Glutamatergic neuron (in vitro differentiated cells): ENCODE data around the gene COX17. TPM values are rescaled to one million over a fixed set of nuclear protein-coding genes. Genes with fewer than 3 reads are reported as not detected.
A peak's percentile ranks its signal among the peaks of the same experiment; 100 is the strongest.

Source experiments
- DNase-seq: peaks from one replicate; pipeline ENCODE4 v3.0.0; 2022
- H3K27ac Mint-ChIP-seq: one replicate; pipeline ENCODE4 v1.8.0; 2020; ENCODE audit warnings: mild to moderate bottlenecking, mixed read lengths, inconsistent platforms; ENCODE audit not compliant: unreplicated experiment
- H3K27me3 Mint-ChIP-seq: one replicate; pipeline ENCODE4 v1.8.0; 2020; ENCODE audit warnings: mild to moderate bottlenecking, moderate library complexity, mixed read lengths, inconsistent platforms; ENCODE audit not compliant: unreplicated experiment
- H3K36me3 Mint-ChIP-seq: one replicate; pipeline ENCODE4 v1.8.0; 2020; ENCODE audit warnings: mild to moderate bottlenecking, mixed read lengths, inconsistent platforms; ENCODE audit not compliant: unreplicated experiment
- H3K4me1 Mint-ChIP-seq: one replicate; pipeline ENCODE4 v1.8.0; 2020; ENCODE audit warnings: mild to moderate bottlenecking, low read depth, mixed read lengths, inconsistent platforms; ENCODE audit not compliant: unreplicated experiment
- H3K4me3 Mint-ChIP-seq: one replicate; pipeline ENCODE4 v1.8.0; 2020; ENCODE audit warnings: mild to moderate bottlenecking, mixed read lengths, inconsistent platforms; ENCODE audit not compliant: unreplicated experiment
- H3K9me3 Mint-ChIP-seq: one replicate; pipeline ENCODE4 v1.8.0; 2020; ENCODE audit warnings: mild to moderate bottlenecking, moderate library complexity, mixed read lengths, inconsistent platforms; ENCODE audit not compliant: unreplicated experiment
- total RNA-seq: library from RNA; stranded (reverse); fragmentation: NEBNext Ultra II Directional; extraction: Animal tissue kit (Norgen Biotek cat#: 25700); gene quantifications from one replicate; pipeline ENCODE4 v1.2.1, GENCODE V29; 2021; ENCODE audit not compliant: unreplicated experiment
- TF ChIP-seq, protein P1 (sequence below): fragments of 200-600 bp; sonication (generic); IDR thresholded peaks from one replicate; pipeline ENCODE4 v1.5.0; 2021; ENCODE audit not compliant: partially characterized antibody, unreplicated experiment

The COX17 gene
- total RNA-seq, 1 donor from 2014 or later: 38.0 TPM

DNA sequence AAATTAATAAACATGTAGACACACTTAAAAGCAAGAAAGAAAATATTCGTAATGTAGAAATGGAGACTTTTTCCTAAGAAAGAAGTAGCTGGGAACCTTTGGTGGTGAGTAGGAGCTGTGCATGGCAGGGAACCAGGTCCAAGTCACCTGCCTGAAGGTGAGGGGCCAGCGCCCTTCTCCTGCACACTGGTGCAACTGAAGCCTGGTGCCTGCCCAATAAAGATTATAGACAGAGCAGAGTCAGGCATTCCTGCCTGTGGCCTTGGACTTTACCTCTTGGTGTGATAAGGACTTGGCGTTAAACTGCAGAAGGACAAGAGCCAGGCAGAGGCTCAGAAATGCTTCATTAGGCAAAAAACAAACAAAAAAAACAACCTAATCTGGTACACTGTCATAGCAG is 39.8 kb upstream of the COX17 start:
- H3K27me3 Mint-ChIP-seq: no peaks in the 10 kb centered on the region
- H3K4me1 Mint-ChIP-seq: no peaks in the 10 kb centered on the region
- DNase-seq: no peak
- H3K36me3 Mint-ChIP-seq: no peaks in the 10 kb centered on the region
- no peak overlapping the region for H3K4me3 Mint-ChIP-seq
- TF ChIP-seq, protein P1, sequence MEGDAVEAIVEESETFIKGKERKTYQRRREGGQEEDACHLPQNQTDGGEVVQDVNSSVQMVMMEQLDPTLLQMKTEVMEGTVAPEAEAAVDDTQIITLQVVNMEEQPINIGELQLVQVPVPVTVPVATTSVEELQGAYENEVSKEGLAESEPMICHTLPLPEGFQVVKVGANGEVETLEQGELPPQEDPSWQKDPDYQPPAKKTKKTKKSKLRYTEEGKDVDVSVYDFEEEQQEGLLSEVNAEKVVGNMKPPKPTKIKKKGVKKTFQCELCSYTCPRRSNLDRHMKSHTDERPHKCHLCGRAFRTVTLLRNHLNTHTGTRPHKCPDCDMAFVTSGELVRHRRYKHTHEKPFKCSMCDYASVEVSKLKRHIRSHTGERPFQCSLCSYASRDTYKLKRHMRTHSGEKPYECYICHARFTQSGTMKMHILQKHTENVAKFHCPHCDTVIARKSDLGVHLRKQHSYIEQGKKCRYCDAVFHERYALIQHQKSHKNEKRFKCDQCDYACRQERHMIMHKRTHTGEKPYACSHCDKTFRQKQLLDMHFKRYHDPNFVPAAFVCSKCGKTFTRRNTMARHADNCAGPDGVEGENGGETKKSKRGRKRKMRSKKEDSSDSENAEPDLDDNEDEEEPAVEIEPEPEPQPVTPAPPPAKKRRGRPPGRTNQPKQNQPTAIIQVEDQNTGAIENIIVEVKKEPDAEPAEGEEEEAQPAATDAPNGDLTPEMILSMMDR: no peak
- H3K9me3 Mint-ChIP-seq: no peaks in the 10 kb centered on the region
- no peak overlapping the region for H3K27ac Mint-ChIP-seq

DNA sequence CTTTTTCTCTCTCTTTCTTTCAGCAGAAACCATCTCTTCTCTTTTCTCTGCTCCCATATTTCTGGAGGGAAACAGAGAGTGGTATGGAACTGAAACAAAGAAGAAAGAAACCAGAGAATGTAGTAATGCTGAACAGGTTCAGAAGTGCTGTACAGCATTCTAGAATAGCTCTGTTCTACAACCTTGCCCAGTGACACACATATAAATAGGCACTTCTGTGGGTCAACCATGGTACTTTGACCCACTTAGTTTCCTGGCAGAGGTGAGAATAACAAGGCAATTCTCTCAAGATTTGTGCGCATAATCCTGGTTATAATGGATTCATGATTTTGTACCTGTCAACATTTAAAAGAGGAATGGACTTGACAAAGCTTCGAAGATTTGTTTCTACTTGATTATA is 37.9 kb upstream of the COX17 start:
- Mint-ChIP-seq H3K27ac (no peak overlapping the region), H3K4me1 (no peaks in the 10 kb centered on the region), H3K36me3 (no peaks in the 10 kb centered on the region), H3K27me3 (no peaks in the 10 kb centered on the region), H3K9me3 (no peaks in the 10 kb centered on the region), H3K4me3 (no peak overlapping the region)
- TF ChIP-seq, protein P1: no peak
- no peak for DNase-seq

GRCh38 chr3:119703820-119704531 is 26.8 kb upstream of the COX17 start:
- TF ChIP-seq, protein P1: no peak
- no peaks in the 10 kb centered on the region for H3K27me3 Mint-ChIP-seq
- no peak for DNase-seq
- no peak overlapping the region for H3K27ac Mint-ChIP-seq
- no peaks in the 10 kb centered on the region for H3K4me1 Mint-ChIP-seq
- H3K36me3 Mint-ChIP-seq: no peaks in the 10 kb centered on the region
- H3K4me3 Mint-ChIP-seq: peak overlapping the region; percentile 86
- peaks cover 3% of the 10 kb centered on the region for H3K9me3 Mint-ChIP-seq

GRCh38 chr3:119702530-119703527 is 25.6 kb upstream of the COX17 start, which contains the start of gene CFAP91:
Gene CFAP91 (plus strand): TSS chr3:119703022. CDS start chr3:119703099, 77 bp downstream.
- Mint-ChIP-seq H3K27me3 (no peaks in the 10 kb centered on the region), H3K36me3 (no peaks in the 10 kb centered on the region), H3K9me3 (peaks cover 3% of the 10 kb centered on the region), H3K27ac (no peak within 1 kb of the TSS), H3K4me3 (peak within 1 kb of the TSS; percentile 86), H3K4me1 (no peaks in the 10 kb centered on the region)
- DNase-seq: peak; percentile 99
- TF ChIP-seq, protein P1: no peak
